22Rv1 (cell line): ENCODE results near the gene GOLM1.
A peak's percentile ranks its signal among the peaks of the same experiment; 100 is the strongest.

Experiments
- H3K27ac ChIP-seq: fragments of 450-650 bp; 2 replicates; pipeline ENCODE4 v1.5.1; 2017
- ZFX ChIP-seq: fragments of 450-650 bp; IDR thresholded peaks from 2 replicates; pipeline ENCODE4 v1.6.1; 2017; ENCODE audit warnings: antibody characterized with exemption, borderline replicate concordance
- TF ChIP-seq, protein P1 (sequence below): fragments of 450-650 bp; IDR thresholded peaks from 2 replicates; pipeline ENCODE4 v1.5.1; 2017; ENCODE audit warnings: mild to moderate bottlenecking

The GOLM1 gene

DNA sequence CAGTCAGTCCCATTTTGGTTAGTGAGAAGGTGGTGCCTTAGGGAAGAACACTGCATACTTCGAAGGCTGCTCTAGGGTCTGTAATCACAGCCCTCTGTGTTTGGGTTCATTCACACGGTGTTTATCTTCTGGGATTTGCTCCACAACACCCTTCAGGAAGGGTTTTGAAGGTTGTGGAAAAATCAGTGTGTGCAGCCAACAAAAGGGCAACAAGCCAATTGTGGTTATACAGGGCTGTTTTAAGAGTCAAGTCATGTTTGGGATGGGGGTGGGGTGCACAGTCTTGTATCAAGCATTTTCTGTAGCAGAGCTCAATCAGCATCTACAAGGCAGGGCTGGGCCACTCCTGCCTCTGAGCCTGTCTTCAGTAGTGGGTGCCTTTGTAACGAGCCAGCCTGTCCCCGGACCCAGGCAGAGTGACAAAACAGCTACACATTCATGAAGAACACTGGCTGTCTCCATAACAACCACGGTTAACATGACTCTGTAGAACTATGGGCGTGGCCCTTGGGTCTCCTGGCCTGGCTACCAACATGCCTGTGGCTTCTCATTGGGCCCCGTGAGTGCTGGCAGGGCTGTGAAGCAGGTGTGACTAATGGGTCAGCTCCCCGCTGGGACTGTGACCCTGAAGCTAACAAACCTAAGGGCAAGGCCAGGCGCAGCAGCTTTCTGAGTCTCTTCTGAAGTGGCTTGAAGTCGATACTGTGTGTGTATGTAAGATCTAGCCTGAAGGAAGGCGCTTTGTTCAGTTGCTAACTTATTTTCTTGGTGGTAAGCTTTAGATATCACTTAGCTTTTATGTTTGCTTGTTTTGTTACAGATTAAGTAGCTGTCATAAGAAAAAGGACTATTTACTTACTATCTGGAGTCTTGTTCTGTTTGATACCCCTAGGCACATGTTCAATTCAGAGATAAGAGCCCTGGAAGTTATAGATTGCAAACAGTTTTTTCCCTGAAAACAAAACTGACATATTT lies 27.9 kb upstream of the GOLM1 start:
- H3K27ac ChIP-seq = peak overlapping the region; percentile 69
- TF ChIP-seq, protein P1, sequence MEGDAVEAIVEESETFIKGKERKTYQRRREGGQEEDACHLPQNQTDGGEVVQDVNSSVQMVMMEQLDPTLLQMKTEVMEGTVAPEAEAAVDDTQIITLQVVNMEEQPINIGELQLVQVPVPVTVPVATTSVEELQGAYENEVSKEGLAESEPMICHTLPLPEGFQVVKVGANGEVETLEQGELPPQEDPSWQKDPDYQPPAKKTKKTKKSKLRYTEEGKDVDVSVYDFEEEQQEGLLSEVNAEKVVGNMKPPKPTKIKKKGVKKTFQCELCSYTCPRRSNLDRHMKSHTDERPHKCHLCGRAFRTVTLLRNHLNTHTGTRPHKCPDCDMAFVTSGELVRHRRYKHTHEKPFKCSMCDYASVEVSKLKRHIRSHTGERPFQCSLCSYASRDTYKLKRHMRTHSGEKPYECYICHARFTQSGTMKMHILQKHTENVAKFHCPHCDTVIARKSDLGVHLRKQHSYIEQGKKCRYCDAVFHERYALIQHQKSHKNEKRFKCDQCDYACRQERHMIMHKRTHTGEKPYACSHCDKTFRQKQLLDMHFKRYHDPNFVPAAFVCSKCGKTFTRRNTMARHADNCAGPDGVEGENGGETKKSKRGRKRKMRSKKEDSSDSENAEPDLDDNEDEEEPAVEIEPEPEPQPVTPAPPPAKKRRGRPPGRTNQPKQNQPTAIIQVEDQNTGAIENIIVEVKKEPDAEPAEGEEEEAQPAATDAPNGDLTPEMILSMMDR = no peak
- no peak for TF ChIP-seq ZFX

DNA sequence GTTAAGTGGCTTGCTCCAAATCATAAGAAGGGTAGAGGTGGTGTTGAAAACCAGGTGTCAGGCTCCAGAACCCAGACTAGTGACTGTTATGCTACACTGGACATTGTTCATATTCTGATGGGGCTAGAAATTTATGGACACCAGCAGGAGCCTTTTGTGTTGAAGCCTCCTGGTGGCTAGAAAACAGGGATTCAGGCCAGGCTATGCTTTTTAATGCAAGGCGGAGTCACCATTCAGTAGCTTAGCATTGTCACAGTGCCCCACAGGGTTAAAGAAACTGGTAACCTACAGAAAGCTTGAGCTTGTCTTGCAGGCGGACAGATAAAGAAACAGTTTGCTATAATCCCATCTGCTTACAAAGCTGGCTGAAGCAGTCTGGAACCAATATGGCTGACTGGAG lies 23.0 kb upstream of the GOLM1 start:
- no peak for TF ChIP-seq ZFX
- TF ChIP-seq, protein P1 = 0 out of 2 replicates have a peak, but pooled peaks have one; percentile 8
- no peak overlapping the region for H3K27ac ChIP-seq

DNA sequence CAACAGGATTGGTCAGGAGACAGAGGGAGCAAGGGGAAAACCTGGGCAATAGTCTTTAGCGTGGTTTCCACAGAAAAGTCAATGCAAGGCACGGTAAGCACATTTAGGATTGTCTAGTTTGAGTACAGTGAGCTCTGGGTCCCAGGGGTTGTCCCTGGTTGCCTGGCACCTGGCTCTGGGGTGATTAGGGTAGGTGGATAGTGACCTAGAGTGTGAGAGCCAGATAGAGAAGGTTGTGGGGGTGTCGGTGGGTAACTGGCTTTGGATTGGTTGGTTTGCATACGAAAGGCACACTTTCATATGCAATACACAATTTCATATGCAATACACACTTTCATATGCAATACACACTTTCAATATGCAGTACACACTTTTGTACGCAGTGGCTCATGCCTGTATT lies 20.1 kb upstream of the GOLM1 start:
- H3K27ac ChIP-seq = no peak overlapping the region
- no peak for TF ChIP-seq ZFX
- TF ChIP-seq, protein P1 = no peak

DNA sequence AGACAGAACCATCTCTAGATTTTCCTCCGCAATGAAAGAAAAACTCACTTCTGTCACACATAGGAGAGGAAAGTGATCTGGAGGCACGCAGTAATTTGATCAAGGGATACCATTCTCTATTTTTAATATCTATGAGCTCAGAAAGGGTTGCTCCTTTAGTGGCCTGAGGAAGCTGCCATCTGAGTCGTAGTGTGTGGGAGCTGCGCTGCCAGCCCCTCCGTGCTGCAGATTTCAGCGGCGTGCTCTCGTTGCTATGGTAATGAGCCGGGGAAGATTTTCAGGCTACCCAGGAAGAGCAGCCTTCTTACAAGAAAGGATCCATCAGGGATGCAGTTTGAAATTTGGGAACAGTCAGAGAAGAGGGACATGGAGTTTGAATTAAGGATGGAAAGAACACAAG lies 17.1 kb upstream of the GOLM1 start:
- TF ChIP-seq, protein P1 = no peak
- TF ChIP-seq ZFX = no peak

DNA sequence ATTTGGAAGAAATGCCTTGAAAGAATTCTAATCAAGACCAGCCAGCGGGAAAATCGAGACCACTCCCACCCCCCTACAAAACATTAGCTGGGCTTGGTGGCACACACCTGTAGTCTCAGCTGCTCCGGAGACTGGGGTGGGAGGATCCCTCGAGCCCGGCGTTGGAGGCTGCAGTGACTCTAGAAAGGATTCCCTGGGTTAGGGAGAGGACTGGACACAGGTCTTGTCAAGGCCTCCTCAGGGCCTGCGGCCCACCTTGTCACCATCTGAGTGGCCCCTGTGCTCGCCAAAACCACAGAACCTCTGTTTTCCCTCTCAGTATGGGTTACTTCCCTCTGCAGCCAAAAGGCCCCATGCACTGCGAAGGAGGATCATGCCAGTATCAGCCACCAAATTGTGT lies 16.5 kb upstream of the GOLM1 start:
- no peak overlapping the region for H3K27ac ChIP-seq
- TF ChIP-seq, protein P1 = no peak
- no peak for TF ChIP-seq ZFX

More for the DNA sequence above, 17.1 kb upstream of the GOLM1 start:
- no peak overlapping the region for H3K27ac ChIP-seq

DNA sequence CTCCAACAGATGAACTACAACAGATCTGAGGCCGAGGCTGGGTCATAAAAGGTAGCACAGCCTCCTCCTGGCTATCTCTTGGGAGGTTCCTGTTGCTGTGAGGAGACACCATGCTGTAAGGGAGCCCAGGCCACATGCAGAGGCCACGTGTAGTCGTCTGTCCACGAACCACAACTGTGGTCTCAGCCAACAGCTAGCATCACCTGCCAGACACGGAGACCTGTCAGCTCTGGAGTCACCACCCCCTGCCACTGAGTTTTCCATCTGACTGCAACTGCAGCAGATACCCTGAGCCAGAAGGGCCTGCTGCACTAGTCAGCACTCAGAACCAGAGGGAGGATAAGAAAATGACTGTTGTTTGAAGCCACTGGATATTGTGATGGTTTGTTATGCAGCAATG lies 12.7 kb upstream of the GOLM1 start:
- TF ChIP-seq ZFX = no peak
- TF ChIP-seq, protein P1 = no peak
- H3K27ac ChIP-seq = no peak overlapping the region

DNA sequence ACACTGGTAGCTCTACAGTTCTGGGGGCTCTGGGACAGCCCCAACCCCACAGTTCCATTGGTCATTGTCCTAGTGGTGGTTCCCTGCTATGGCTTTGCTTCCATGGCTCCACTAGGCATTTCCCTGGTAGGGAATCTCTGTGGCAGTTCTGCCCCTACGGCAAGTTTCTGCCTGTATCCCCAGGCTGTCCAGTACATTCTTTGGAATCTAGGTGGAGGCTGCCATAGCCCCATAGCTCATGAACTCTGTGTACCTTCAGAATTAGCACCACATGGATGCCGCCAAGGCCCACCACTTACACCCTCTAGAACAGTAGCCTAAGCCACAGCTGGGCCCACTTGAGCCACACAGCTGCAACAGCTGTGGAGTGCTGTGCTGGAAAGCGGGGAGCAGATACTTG lies 3.3 kb upstream of the GOLM1 start:
- TF ChIP-seq, protein P1 = no peak
- no peak for TF ChIP-seq ZFX
- no peak overlapping the region for H3K27ac ChIP-seq
